ENCODE measurements around the gene TWSG1. TPM values are rescaled to one million over a fixed set of nuclear protein-coding genes. Genes with fewer than 3 reads are reported as not detected.

TWSG1 gene
- polyA plus RNA-seq, 2 of the 4 experiments (the other 2 are of a cell fraction) = 20.6 to 38.3 TPM

DNA sequence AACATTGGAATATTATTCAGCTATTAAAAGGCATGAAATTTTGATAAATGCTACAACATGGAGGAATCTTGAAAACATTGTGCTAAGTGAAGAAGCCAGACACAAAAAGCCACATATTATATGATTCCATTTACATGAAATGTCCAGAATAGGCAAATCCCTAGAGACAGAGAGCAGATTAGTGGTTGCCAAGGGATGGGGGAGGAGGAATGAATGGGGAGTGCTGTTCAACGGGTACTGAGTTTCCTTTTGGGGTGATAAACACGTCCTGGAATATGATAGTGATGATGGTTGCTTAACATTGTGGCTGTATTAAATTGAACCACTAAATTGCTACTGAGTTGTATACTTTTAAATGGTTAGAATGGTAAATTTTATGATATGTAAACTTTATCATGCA is 8.9 kb upstream of the TWSG1 start:
- FAIRE-seq (no peak), ATAC-seq (no peak), DNase-seq (ENCODE audit: low read depth in 1 of 2, low spot score in 1 of 2) (no peak)
- WGBS (ENCODE audit: missing lambda C conversion rate) = 23% methylated on average over 2 of the region's 2 CpGs
- no peak overlapping the region for H3K27ac ChIP-seq
- peaks cover 5% of the 10 kb centered on the region; the same call in 1 of the 3 replicates for H3K9me3 ChIP-seq
- H3K4me3 ChIP-seq = no peak overlapping the region
- POLR2A ChIA-PET = no interaction called here
- peaks cover 6% of the 10 kb centered on the region; the same call in 1 of the 3 replicates for H3K4me1 ChIP-seq
- CTCF ChIA-PET = interaction anchor here (0.9 kb wide), 1 partner anchor 287 kb away, joined by 3 read pairs; no protein-coding TSS in a partner anchor
- TF ChIP-seq CBX8 (IDR thresholded peaks at IDR 0.05) = no peak
- no peak overlapping the region for H3K4me2 ChIP-seq

DNA sequence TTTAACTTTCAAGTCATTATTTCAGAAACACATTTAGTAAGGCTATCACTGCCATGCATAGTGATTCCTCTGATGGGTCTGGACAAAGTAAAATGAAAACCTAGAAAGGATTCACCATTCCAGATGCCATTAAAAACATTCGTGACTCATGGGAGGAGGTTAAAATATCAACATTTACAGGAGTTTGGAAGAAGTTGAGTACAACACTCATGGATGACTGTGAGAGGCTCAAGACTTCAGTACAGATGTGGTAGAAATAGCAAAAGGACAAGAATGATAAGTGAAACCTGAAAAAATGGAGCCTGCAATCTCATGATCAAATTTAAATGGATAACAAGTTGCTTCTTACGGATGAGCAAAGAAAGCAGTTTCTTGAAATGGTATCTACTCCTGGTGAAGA is 5.8 kb upstream of the TWSG1 start:
- CTCF ChIA-PET = no interaction called here
- no peak for TF ChIP-seq EHF (CRISPR knock-in tag; IDR thresholded peaks at IDR 0.05)
- TF ChIP-seq, protein P1, sequence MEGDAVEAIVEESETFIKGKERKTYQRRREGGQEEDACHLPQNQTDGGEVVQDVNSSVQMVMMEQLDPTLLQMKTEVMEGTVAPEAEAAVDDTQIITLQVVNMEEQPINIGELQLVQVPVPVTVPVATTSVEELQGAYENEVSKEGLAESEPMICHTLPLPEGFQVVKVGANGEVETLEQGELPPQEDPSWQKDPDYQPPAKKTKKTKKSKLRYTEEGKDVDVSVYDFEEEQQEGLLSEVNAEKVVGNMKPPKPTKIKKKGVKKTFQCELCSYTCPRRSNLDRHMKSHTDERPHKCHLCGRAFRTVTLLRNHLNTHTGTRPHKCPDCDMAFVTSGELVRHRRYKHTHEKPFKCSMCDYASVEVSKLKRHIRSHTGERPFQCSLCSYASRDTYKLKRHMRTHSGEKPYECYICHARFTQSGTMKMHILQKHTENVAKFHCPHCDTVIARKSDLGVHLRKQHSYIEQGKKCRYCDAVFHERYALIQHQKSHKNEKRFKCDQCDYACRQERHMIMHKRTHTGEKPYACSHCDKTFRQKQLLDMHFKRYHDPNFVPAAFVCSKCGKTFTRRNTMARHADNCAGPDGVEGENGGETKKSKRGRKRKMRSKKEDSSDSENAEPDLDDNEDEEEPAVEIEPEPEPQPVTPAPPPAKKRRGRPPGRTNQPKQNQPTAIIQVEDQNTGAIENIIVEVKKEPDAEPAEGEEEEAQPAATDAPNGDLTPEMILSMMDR (IDR thresholded peaks at IDR 0.05) = no peak
- no peak for FAIRE-seq
- Histone ChIP-seq H3K4me2 (no peak overlapping the region), H3K4me3 (no peak overlapping the region), H3K4me1 (peaks cover 6% of the 10 kb centered on the region; the same call in 1 of the 3 replicates), H3K27ac (no peak overlapping the region), H3K9me3 (peaks cover 5% of the 10 kb centered on the region; the same call in 1 of the 3 replicates)
- DNase-seq (ENCODE audit: low read depth in 1 of 2, low spot score in 1 of 2) = no peak
- POLR2A ChIA-PET = no interaction called here
- 80% methylated on average over 2 of the region's 2 CpGs for WGBS (ENCODE audit: missing lambda C conversion rate)
- no peak for ATAC-seq

DNA sequence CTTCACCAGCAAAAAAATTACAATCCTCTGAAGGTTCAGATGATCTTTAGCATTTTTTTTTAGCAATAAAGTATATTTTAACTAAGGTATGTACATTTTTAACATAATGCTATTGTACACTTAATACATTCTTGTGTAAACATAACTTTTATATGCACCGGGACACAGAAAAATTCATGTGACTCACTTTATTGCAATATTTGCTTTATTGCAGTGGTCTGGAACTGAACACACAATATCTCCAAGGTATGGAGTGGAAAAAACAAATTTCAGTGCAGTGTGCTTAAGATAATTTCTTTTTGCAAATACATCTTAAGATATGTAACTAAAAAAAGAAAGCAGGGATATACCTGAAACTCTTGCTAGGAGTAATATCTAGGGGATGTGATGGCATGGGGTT is 5.1 kb upstream of the TWSG1 start:
- FAIRE-seq (no peak), DNase-seq (ENCODE audit: low read depth in 1 of 2, low spot score in 1 of 2) (no peak), ATAC-seq (no peak)
- TF ChIP-seq, protein P2, sequence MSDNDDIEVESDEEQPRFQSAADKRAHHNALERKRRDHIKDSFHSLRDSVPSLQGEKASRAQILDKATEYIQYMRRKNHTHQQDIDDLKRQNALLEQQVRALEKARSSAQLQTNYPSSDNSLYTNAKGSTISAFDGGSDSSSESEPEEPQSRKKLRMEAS (IDR thresholded peaks at IDR 0.05) = no peak
- TF ChIP-seq ESRRA (IDR thresholded peaks at IDR 0.05; ENCODE audit: borderline replicate concordance, low read length) (no peak), FOSL2 (IDR thresholded peaks at IDR 0.05) (no peak), FOSL2 (CRISPR knock-in tag; IDR thresholded peaks at IDR 0.05) (peak; percentile 27; the same call in 1 of the 2 replicates), NPAS2 (CRISPR knock-in tag; IDR thresholded peaks at IDR 0.05; ENCODE audit: borderline replicate concordance) (no peak), RCOR1 (IDR thresholded peaks at IDR 0.05; ENCODE audit: low read depth, low read length) (no peak), SREBF2 (IDR thresholded peaks at IDR 0.05) (no peak), ZSCAN20 (CRISPR knock-in tag; IDR thresholded peaks at IDR 0.05) (no peak)
- Histone ChIP-seq H3K27ac (no peak overlapping the region), H3K9me3 (peaks cover 5% of the 10 kb centered on the region; the same call in 1 of the 3 replicates), H3K4me2 (peak overlapping the region; percentile 38), H3K4me1 (peaks cover 6% of the 10 kb centered on the region; the same call in 1 of the 3 replicates), H3K4me3 (no peak overlapping the region)
- POLR2A ChIA-PET = no interaction called here
- CTCF ChIA-PET = no interaction called here
- WGBS (ENCODE audit: missing lambda C conversion rate) = 0% methylated on average over 1 of the region's 1 CpG

DNA sequence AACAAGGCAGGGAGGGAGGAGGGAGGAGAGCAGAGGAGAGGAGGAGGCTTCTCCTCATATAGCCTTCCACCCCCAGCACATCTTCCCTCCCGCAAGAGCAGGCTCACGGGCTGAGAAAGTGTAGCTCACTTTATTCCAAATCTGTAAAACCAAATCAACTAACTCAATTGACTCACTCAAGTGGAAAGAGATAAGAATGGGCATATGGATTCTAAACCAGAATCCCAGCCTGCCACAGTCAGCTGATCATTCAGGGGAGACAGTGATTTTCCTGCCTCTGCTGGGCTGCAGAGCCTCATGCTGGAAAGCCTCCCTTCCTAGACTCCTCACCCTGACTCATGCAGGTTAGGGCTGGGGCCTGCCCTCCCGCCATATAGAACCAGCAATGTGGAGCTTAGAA is 4.2 kb upstream of the TWSG1 start:
- ChIA-PET CTCF (no interaction called here), POLR2A (no interaction called here)
- 97% methylated on average over 3 of the region's 3 CpGs for WGBS (ENCODE audit: missing lambda C conversion rate)

More for the DNA sequence above, 4.2 kb upstream of the TWSG1 start:
- FAIRE-seq = no peak
- TF ChIP-seq, protein P3, sequence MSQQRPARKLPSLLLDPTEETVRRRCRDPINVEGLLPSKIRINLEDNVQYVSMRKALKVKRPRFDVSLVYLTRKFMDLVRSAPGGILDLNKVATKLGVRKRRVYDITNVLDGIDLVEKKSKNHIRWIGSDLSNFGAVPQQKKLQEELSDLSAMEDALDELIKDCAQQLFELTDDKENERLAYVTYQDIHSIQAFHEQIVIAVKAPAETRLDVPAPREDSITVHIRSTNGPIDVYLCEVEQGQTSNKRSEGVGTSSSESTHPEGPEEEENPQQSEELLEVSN (IDR thresholded peaks at IDR 0.05; ENCODE audit: borderline replicate concordance, low read depth) = no peak
- TF ChIP-seq ZFP36 (IDR thresholded peaks at IDR 0.05; ENCODE audit: borderline replicate concordance, partially characterized antibody) = no peak
- no peak for TF ChIP-seq CHD4 (IDR thresholded peaks at IDR 0.05; ENCODE audit: borderline replicate concordance)
- no peak for TF ChIP-seq HEYL (CRISPR knock-in tag; IDR thresholded peaks at IDR 0.05)
- no peak for TF ChIP-seq PHF8 (IDR thresholded peaks at IDR 0.05; ENCODE audit: borderline replicate concordance, low read depth)
- TF ChIP-seq, protein P4, sequence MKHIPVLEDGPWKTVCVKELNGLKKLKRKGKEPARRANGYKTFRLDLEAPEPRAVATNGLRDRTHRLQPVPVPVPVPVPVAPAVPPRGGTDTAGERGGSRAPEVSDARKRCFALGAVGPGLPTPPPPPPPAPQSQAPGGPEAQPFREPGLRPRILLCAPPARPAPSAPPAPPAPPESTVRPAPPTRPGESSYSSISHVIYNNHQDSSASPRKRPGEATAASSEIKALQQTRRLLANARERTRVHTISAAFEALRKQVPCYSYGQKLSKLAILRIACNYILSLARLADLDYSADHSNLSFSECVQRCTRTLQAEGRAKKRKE (CRISPR knock-in tag; IDR thresholded peaks at IDR 0.05; ENCODE audit: low read depth) = no peak
- no peak for TF ChIP-seq BHLHE40 (IDR thresholded peaks at IDR 0.05; ENCODE audit: low read depth, low read length)
- TF ChIP-seq, protein P2 (IDR thresholded peaks at IDR 0.05) = no peak
- TF ChIP-seq, protein P5, sequence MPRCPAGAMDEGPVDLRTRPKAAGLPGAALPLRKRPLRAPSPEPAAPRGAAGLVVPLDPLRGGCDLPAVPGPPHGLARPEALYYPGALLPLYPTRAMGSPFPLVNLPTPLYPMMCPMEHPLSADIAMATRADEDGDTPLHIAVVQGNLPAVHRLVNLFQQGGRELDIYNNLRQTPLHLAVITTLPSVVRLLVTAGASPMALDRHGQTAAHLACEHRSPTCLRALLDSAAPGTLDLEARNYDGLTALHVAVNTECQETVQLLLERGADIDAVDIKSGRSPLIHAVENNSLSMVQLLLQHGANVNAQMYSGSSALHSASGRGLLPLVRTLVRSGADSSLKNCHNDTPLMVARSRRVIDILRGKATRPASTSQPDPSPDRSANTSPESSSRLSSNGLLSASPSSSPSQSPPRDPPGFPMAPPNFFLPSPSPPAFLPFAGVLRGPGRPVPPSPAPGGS (IDR thresholded peaks at IDR 0.05) = no peak
- no peak for TF ChIP-seq TP53 (CRISPR knock-in tag; IDR thresholded peaks at IDR 0.05)
- TF ChIP-seq MAZ (IDR thresholded peaks at IDR 0.05; ENCODE audit: borderline replicate concordance, low read depth, low read length) = no peak
- Histone ChIP-seq H3K4me3 (no peak overlapping the region), H3K9me3 (peaks cover 5% of the 10 kb centered on the region; the same call in 1 of the 3 replicates), H3K4me1 (peaks cover 6% of the 10 kb centered on the region; the same call in 1 of the 3 replicates), H3K27ac (0 out of 6 replicates have a peak overlapping the region, but pooled peaks of 1 of the 2 experiments have one; percentile 14), H3K4me2 (no peak overlapping the region)
- ATAC-seq = no peak
- no peak for DNase-seq (ENCODE audit: low read depth in 1 of 2, low spot score in 1 of 2)
